Activated gamma-delta T cell treated with anti-CD3 and anti-CD28 coated beads, Interleukin-2, amount 50 U/mL, for 16 hours (primary cell): Measurements from ENCODE around the gene RBP2.

Experiments used
- DNase-seq: peaks from one replicate; pipeline ENCODE4 v3.0.0-alpha.2; 2020; ENCODE audit warnings: low read depth

Gene RBP2

DNA sequence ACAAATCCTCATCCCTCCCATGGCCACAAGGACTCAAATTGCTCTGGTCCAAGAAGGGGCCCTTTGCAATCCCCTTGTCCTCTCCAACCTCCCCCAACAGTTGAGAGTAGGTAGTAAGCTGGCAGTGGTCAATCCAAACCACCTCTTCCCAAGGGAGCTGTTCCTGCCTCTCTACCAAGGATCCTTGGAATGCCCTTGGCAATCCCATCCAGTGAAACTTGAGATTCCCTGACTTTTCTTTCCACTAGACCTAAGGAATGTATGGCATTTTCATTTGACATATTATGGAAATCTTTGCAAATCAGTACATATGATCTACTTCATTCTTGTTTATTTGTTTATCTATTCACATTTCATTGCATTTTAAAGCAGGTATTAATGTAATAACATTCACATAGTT lies 4.8 kb upstream of the RBP2 start:
- no peak for DNase-seq

DNA sequence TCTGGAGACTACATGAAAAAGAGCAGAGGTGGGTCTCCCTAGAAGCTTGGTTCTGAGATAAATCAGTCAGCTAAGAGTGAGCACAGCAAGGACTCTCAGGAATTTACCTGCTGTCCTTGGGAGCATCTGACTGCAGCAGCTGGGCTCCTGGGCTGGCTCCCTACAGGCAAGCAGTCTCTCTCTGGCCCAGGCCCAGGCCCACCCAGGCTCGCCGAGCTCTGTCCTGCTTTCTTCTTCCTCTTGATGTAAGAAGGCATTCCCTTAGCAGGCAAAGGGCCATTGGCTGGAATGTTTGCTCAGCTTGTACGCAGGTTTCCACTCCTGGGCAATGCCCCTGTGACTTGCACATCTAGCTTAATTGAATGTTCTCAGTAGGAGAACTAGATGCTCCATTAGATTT lies 4.3 kb upstream of the RBP2 start:
- DNase-seq = no peak

DNA sequence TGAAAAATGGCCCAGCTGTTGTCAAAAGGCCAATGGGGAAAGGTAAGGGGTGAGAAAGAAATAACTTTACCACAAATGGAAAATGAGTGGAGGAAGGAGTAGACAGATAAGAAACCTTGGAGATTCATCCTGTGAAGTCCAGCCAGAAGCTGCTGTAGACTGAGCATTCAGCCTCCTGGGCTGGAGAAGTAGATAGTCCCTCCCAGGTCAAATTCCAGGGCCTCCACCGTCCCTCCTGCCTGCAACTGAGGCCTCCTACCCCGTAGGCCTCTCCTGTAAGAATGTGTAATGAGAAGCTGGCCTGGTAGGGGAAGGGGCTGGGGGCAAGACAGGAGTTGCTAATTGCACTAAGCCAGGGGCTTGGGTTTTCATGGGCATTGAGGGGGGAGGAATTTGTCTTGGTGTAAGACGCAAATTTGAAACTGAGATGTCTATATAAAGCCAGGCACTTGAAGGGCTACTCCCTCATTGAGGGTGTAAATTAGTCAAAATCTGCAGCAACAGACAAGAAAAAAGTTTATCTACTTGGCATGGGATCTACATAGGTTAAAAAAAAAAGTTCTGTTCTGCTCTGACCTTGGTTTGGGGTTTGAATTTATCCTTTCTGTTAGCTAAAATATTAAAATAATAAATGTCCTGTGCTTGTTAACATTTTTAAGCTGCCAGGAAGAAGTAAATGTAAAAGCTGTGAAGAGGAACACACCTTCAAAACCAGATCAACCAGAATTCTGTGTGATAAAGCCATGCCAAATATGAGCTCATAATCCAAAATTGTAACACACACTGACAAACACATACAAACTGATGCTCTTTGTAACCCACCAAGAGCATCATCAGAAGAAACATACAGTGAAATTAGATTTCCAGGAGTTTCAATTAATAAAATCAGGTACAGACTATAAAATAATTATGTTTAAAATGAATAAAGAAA lies 1.7 kb upstream of the RBP2 start:
- no peak for DNase-seq

DNA sequence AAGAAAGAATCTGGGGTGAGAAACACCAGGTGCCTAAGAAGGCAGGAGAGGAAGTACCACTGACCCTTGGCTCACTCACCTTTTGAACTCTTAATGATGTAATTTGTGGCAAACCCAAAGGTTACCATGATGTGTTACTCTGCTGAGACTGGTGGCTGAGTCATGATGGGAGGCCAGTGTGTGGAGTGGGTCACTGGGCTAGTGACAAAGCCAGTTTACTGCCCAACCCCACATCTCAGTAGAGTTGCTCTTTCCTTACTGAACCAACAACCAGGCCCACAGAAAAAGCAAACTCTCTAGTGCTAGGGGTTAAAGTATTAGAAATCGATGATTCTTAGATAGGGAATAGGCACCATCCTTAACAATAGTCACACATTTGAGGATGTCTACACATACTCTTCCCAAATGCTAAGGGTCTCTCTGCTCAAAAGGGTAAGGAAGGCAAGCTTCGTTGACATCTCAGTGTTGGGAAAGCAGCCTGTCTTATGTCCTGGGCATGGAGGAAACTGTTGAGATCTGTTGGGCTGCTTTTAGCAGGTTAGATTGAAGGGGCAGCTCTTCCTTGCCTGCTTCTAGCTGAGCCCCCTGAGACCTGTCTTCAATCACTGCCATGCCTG lies 3.1 kb downstream of the RBP2 start:
- no peak for DNase-seq

DNA sequence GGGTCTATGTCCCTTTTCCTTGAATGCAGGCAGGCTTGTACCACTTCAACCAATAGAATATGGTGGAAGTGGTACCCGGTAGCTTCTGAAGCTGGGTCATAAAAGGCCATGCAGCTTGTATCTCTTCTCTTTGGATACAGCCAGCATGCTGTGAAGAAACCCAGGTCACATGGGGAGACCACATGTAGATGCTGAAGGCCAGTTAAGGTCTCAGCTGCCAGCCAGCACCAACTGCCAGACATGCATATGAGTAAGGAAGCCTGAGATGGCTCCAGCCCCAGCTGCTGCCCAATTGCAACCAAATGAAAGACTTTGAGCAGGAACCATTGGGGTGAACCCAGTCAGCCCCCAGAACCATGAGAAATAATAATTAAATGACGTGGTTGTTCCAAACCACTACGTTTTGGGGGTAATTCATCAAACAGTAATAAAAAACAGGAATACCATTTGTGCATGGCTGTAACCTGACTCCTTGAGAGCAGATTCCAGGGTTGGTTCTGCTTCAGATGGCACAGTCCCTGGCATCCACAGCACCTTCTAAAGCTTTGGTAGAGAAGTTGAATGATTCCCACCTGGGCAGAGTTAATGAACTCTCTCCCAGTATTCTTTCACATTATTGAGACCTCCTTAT lies 3.8 kb downstream of the RBP2 start:
- no peak for DNase-seq

DNA sequence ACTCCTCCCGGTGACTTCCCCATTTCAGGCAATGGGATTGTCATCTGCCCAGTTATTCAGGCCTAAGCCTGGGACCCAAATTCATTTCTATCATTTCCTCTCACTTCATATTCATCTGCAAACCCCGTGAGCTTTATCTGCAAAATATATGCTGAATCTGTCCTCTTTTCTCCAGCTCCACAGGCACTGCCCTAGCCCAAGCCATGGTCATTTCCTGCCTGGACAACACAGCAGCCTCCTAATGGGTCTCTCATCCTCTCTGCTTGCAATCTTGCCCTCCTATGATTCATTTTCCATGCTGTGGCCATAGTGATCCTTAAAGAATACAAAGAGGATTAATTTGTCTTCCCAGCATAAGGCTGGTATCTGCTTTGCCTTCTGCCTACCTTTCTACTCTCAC lies 6.1 kb downstream of the RBP2 start:
- no peak for DNase-seq

DNA sequence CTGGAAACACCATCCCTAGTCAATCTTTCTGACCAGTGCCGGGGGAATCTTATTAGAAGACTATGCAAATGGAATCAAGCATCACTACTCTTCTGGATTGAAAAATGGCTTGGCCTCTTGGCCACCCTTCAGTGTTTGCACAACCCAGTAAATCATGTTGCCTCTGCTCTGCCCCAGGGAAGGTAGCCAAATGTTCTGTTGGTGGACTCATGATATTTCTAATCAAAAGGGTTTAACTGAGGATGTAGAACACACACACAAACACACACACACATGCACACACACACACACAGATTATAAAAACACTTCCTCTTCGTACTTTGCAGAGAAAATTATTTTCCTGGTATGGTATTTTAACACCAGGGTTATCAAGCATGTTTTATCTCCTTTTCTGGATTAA lies 7.9 kb downstream of the RBP2 start:
- no peak for DNase-seq

DNA sequence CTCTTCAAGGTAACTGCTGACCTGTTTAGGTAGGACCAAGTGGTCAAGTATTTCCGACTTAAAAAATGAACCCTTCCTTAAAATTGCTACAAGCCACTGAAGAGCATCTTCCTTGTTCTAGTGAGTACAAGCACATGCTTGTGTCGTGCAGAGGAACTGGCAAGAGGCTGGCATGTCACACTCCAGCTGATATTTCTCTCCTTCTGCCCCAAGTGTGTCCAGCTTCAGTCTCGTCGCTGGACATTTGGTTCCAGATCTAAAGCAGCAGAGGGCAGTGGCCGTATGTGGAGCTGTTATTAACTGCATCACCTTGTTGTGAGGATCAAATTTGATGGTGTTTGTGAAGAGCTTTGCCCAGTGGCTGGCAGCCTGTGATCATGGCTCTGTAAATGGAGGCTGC lies 10.0 kb downstream of the RBP2 start:
- DNase-seq = no peak

DNA sequence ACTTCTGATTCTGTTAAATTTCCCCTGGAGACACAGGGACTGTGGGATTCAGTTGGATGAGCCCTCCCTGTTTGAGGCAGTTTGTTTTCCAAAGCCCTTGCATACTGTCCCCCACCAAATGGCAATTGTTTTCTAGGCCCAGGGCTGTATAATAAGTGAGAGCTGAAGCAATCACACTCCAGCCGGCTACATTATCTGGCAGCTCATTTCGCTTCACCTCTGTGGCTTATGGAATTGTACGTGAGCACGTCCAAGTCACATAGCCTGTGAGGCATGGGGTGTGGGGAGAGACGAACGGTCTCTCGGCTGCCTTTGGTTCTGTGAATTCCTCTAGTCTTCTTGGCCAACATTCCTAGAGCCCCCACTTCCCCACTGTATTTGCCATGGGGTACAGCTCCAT lies 10.7 kb downstream of the RBP2 start:
- no peak for DNase-seq

DNA sequence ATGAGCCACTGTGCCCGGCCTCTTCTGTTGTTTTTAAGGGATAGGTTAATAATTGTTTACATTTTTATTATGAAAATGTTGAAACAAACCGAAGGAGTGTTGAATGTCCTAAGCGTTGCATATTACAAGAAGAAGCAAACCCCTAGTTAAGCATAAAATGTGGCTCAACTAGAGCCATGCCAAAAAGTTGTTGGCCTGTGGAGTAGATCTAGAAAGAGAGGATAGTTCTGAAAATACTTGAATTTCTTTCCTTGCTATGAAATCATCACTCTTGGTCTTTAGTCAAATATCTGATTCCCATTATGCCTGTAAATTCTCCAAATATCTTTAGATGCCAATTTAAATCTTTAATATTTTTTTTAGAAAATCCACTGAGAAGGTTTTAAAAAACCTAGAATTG lies 12.8 kb downstream of the RBP2 start:
- DNase-seq = no peak

DNA sequence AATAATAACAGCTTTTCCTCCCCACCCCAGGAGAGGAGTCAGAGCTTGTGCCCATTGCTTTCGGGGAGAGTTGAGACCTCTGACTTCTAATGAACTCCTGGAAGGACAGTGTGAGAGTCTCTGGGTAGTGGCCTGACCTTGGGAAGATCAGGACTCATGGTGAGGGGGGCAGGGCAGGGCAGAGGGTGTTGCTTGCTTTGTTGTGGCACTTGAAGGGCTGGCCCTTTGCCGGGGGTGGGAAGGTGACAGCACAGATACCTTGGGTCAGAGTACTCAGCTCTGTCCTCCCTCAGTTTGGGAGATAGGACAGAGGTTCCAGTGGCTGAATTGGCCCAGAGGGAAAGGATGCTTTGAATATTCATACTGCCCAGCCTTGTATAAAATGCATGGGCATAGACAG lies 15.8 kb downstream of the RBP2 start:
- no peak for DNase-seq

DNA sequence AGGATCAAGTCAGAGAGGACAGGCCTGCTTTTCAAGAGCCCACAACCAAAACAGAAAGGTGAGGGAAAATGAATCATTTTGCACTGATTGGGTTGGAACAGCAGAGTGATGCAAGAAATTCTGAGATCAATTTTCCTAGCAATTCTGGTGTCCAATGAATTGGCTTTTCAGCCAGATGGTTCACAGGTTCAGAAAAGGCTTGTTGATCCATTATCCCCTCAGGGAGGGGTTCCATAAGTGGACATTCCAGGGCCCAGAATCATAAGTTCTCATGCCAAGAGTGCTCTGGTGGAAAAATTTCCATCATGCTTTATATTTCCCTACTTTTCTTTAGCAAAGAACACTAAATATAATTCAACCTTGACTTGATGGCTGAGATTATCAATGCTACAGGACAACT lies 16.2 kb downstream of the RBP2 start:
- DNase-seq = no peak

DNA sequence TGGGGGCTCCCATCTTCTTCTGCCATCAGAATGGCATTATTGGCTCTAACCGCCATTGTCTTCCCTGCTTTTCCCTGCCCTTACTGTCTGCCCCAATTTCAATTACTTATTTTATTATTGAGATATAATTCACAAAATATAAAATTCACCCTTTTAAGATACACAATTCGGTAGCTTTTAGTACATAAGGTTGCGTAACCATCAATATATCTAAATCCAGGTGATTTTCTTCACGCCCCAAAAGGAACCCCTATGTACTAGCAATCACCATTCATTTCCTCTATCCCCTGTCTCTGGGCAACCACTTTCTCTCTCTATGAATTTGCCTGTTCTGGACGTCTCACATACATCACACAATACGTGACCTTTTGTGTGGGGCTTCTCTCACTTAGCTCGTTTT lies 18.0 kb downstream of the RBP2 start:
- DNase-seq = no peak

DNA sequence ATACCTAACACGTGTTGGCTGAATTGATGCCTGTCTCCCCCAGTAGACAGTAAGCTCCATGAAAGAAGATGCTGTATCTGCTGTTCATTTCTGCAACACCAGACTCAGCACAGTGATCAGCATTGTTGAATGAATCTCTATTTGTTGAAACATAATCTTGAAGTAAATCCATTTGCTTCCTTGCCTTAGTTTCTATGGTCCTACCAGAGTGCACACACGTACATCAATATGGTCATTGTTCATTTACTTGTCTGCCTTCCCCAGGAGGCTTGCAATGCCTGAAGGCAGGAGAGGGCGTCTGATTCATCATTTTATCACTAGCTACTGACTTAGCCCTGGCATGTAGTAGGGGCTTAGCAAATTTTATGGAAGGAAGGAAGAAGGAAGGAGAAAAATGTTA lies 19.2 kb downstream of the RBP2 start:
- no peak for DNase-seq

DNA sequence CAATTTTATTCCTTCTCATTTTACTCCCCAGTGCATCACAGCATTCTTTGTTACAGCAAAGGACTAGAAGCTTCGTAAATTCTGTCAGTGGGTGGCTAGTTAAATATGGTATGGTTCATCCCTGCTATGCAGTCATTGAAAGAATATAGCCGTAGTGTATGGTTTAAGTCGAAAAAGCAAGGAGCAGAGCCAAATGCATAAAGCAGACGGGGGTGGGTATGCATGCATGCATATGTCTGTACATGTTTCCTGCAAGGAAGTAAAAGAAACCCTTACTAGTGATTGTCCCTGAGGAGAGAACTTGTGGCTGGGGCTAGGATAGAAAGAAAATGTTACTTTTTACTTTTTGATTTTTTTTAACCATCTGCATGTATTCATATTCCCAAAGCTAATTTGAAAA lies 19.9 kb downstream of the RBP2 start:
- no peak for DNase-seq

DNA sequence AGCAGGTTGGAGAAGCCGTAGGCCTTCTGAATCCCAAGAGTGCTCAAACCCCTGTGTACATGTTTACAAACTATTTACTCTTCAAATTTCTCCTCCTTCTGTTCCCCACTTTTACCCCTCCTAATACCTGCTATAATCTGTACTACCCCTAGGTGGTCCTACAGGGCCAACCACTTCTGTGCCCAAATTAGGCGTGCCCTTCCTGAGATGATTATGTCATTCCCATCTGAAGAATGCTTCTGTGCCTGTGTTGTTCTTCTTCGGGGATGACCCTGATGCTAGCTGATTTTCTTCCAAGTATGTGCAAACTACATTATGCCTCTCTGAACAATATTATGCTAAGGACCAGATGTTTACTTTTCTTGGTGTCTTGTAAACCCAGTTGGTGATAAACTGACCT lies 20.5 kb downstream of the RBP2 start:
- DNase-seq = no peak

DNA sequence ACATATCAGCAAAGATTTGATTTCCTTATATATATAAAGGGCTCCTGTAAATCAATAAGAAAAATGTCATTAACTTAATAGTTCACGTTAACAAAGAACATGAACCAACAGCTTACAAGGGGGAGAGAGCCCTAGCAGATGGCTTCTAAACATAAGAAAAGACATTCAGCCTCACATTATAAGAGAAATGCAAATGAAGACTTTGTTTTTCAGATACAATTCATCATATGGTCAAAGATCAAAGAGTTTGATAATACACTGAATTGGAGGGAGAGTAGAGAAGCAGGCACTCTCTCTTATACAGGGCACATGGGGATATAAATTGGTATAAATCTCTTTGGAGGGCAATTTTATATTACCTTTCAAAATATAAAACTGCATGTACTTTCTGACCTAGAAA lies 21.1 kb downstream of the RBP2 start:
- DNase-seq = no peak

DNA sequence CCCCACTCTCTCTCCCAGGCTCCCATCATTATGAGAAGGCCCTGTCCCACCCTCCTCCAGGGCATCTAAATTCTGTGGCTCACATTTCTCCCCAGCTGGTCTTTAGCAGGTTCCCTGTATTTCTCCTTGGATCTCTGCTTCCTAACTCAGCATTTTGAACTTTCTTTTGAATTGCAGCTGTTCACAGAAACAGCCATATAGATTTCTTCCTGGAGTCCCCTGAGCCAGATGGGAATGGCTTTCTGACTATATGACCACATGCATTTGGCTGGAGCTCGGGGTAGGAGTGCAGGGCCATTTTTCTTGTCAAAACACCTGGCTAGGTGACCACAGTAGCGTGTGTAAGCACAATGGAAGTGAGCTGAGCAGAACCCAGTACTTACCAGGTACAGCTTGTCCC lies 22.0 kb downstream of the RBP2 start:
- DNase-seq = no peak

DNA sequence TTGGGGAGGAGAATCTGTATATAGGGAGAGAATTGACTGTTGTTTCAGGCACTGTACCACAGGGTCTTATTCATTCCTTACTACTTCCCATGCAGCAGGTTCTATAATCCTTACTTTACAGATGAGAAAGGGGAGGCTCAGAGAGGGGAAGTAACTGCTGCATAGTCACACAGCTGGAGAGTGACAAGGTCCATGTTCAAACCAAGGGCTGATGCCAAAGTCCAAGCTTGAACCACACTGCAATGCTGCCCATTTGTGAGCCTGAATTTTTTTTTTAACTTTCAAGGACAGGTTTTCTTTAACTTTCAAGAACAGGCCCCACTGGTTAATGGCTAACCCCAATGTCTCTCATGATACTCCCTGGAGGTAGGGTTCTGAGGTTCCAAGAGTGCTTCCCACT lies 26.2 kb downstream of the RBP2 start:
- DNase-seq = no peak

DNA sequence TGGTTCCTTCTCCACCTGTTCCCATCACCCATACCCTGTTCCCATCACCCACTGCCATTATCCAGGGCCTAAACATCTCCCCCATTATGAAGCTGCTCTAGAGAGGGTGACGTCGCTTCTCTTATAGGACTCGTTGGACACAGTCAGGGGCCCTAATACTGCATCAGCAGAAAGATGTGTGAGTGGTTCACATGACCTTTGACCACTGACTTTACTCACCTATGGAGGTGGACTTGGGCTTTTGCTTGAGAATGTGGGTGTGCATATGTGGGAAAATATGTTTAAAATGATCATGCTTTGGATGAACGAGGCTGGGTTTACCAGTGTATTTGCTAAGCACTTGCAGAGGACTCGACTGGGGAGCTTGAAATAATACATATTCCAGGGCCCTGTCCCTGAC lies 26.8 kb downstream of the RBP2 start:
- DNase-seq = no peak

DNA sequence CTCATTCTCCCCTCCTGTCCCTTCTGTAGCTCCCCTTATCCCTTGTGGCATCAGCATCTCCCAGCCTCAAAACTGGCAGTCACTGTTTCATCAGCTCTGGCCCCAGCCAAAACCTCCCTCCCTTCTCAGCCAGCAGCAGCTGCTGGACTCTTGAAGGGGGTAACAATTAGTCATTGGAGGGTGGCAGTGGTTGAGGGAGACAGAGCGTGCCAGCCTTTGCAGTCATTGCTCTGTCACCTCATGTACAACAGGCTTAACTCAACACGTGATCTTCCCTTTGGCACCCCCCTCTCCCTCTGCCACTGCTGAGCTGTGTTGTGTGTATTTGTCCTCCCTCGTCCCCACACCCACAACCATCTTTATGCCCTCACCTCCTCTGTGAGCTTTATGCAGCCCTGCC lies 28.2 kb downstream of the RBP2 start:
- no peak for DNase-seq

DNA sequence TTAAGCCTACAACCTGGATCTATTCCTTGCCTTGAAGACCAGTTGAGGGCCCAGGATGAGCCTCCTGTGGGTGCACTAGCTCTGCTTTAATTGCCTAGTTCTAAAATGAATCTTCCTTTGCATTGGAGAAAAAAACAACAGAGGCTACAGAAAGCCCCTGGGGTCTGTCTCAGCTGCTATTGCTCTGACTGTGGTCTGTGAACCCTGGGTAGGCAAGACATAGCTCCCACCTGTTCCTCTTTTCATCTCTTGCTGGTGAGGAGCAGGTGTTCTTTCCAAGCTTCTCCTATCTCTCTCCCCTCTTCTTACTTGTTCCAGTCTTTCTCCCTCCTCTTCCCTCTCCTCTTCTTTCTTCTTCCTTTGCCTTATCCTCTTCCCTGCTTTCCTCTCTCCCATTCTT lies 28.8 kb downstream of the RBP2 start:
- DNase-seq = no peak

DNA sequence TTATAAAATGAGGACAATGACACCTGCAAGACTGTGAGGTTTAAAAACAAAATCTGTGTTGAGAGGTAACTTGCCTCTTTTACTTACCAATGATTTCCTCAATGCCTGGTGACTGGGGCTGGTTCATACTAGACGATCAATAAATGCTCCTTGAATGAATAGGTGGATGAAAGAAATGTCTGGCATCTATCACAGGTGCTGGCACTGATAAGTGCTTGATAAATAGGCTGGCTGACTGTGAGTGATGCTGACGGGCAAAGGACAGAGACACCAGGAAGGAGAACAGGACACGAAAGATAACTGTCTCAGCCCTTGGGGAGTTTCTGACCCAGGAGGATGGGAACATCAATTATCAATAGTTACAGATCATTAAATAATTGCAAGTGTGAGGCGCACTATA lies 31.9 kb downstream of the RBP2 start:
- DNase-seq = no peak

DNA sequence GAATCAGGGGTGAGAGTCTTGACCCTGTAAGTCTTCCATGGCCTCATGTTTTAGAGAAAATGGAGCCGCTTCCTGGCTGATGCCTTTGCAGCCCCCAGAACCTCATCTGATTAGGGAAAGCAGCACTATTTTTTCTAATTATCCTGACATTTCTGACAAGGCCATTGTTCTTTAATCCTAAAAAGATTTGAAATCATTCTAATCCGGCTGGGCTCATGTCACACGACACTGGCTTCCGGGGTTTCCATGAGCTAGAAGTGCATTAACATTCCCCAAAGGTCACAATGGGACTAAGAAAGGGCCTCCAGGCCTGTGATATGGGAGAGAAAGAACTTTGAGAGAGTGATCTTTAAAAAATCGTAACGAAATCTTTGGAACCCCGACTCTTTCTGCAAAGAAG lies 33.1 kb downstream of the RBP2 start:
- DNase-seq = no peak
